Measurements from ENCODE around the gene CIAO3.
"Not testable (repeated sequence)": the region's sequence is repeated elsewhere in the genome, so short reads cannot be mapped to it uniquely, and the experiment has no call there.

CIAO3 gene

DNA sequence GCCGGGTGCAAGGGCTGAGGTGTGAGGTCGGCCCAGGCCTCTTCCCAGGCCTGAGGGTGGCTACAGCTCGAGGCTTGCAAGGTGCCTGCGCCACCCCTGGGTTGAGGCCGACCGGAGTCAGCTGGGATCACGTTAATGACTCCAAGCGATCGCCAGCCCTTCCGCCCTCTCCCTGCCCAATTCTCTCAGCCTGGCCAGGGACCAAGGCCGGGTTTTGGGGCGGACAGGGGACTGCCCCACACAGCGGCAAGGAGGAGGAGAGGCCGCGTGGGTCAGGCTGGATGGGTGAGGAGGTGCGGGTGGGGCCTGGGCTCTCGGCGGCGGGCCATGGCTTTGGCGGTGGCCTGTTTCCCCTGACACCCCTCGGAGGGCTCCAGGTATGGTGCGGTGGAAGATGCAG is 47.4 kb downstream of the CIAO3 start:
- no peak for DNase-seq (ENCODE audit: low read depth in 2 of 2)

DNA sequence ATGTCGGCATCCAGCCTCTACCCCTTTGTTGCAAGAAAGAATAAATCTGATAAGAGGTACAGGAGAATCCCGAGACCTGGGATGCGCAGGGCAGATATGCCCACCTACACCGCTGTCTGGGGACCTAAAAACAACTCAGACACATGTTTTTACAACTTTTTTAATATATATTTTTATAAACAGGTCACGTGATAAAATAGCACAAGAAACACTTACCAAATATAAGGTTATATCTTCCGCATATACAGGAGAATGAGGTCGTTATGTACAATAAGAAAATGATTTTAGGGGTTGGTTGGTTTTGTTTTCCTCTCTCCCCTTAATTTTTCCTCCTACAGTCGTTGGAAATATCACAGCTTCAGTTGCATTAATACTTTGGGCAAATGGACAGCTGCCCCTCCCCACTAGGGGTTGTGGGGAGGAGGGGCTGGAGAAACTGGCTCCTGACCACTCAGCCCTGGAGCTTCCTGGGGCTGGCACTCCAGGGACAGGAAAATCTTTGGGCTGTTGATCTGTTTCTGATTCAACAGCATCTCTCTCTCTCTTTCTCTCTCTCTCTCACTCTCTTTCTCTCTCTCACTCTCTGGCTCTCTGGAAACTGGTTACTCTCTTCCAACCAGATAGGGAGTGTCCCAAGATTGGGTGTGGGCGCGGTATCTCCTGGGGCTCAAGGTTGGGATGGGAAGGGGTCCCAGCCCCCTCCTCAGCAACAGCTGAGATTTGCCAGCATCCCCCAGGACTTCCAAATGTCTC is 48.3 kb downstream of the CIAO3 start:
- no peak for DNase-seq (ENCODE audit: low read depth in 2 of 2)

DNA sequence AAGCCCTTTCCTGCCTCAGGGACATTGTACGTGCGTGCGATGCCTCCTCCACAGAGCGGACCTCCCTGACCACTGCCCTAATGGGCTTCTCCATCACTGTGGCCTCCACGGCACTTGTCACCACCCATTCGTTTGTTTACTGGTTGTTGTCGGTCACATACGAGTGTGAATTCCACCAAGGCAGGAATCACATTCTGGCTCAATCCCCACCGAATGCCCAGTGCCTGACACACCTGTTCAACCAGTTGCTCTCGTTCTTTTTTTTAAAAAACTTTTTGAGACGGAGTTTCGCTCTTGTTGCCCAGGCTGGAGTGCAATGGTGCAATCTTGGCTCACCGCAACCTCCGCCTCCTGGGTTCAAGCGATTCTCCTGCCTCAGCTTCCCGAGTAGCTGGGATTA is 49.6 kb downstream of the CIAO3 start:
- not testable (repeated sequence) for DNase-seq (ENCODE audit: low read depth in 2 of 2)

DNA sequence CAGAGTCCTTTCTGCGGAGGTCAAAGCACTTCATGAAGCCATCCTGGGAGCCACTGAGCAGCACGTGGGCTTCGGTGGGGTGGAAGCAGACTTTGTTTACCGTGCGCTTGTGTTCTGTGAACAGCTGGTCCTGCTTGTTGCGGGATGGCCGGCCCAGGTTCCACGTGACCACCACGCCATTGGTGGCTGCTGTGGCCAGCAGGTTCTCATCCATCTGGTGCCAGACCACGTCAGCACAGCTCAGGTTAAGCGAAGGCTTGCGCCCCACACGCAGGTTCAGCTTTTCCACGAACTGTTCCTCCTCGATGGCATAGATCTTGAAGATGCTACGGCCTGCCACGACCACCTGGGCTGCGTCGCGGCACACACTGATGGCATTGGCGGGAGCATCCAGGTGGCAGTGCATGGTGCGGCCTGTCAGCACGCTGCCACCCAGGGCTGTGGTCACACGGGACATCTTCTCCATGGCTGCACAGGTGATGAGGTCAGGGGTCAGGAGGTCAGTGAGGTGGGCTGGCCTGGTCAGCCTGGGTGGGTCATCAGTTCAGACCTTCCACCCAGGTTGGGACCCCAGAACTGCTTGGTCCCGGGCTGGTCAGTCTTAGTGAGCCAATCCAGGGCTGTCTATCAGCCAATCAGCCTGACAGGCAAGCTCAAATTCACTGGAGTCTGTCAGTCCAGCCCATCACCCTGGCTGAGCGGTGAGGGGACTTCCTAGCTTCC is 51.5 kb downstream of the CIAO3 start:
- DNase-seq (ENCODE audit: low read depth in 2 of 2) = no peak

DNA sequence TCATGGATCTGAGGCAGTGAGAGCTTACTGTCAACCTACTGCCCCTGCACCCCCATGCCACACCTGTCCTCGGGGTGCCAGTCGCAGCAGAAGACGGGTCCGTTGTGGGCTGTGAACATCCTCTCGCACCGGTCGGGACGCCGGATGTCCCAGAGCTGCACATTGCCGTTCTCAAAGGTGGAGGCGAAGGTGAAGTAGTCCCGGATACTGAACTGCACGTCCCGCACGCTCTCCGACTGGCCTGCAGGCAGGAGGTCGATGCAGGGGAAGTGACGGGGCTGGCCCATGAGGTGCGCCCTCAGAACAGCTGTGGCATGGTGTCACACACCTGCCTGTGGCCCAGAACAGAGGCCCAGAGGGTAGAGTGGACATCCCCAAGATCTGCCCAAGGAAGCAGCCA is 53.3 kb downstream of the CIAO3 start:
- DNase-seq (ENCODE audit: low read depth in 2 of 2) = no peak

DNA sequence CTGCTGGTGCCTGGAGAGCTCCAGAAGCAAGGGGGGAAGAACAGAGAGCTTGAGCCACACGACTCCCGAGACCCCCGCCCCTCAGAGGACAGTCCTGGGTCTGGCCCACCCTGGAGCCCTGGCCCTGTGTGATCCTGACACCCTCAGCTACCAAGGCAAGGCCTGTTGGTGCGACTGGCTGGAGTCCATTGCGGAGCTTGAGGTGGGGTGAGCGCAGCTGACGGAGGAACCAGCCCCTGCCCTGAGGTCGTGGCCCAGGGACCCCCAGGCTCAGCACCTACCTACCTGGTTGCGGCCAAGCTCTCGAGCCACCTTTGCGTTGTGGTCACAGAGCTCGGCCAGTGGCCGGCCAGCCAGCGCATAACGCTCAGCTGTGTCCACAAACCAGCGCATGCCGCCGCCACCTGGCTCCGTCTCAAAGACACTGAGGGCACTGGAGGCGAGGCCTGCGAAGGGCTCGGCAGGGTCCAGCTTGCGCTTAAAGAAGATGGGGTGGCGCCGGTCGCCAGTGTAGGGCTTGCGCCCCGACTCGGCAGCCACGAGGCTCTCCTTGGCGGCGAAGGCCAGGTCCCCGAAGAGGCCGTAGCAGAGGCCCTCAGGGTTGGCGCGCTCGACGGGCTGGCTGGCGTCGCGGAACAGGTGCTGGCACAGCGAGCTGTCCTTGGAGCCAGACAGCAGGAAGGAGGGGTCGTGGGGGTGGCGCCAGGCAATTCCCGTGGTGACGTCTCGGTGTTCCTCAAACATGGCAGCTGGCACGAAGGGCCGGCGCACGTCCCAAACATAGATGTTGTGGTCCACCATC is 54.1 kb downstream of the CIAO3 start:
- no peak for DNase-seq (ENCODE audit: low read depth in 2 of 2)

DNA sequence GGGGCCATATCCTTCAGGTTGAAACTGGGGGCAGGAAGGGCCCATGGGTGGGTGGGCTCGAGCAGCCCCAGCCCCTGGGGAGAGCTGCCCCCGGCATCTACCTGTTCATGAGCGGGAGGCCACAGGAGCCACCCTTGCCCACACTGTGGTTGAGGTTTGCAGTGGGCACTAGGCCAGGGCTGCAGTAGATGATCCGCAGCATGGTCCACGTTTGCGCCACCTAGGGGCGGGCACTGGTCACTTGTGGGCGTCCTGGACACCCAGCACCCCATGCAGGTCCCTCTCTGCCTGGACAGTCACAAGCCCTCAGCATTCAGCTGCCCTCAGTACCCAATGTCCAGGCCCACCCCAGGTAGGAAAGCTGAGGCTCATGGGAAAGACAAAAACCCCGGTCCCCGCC is 54.8 kb downstream of the CIAO3 start:
- DNase-seq (ENCODE audit: low read depth in 2 of 2) = no peak

DNA sequence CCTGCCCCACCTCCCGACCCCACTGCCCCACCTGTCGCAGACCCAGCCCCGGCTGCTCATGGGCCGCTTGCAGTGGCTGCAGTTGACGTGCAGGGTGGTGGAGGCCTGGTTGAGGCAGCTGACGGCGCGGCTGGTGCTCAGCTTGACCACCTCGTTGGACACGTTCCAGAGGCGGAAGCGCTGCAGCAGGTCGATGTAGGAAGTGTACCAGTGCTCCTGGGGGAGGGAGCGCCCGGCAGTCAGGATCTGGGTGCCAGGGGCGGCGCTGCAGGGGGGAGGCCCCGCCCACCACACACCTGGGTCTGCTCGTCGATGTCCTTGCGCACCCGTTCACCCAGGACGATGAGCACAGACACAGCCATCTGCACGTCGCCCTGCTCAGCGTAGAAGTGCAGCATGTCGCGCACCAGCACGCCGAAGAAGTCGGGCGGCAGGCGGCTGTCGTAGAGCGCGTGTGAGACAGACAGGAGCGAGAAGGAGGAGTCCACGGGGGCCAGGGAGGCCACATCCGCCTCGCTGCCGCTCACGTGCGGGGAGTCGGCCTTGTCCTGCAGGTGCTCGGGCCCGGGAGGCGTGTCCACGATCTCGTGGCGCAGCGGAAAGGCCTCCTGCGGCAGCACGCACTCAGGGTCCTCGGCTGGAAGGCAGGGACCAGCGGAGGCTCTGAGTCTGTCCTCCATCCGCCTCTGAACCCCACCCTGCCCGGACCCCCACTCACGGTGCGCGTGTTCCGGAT is 55.7 kb downstream of the CIAO3 start:
- no peak for DNase-seq (ENCODE audit: low read depth in 2 of 2)

DNA sequence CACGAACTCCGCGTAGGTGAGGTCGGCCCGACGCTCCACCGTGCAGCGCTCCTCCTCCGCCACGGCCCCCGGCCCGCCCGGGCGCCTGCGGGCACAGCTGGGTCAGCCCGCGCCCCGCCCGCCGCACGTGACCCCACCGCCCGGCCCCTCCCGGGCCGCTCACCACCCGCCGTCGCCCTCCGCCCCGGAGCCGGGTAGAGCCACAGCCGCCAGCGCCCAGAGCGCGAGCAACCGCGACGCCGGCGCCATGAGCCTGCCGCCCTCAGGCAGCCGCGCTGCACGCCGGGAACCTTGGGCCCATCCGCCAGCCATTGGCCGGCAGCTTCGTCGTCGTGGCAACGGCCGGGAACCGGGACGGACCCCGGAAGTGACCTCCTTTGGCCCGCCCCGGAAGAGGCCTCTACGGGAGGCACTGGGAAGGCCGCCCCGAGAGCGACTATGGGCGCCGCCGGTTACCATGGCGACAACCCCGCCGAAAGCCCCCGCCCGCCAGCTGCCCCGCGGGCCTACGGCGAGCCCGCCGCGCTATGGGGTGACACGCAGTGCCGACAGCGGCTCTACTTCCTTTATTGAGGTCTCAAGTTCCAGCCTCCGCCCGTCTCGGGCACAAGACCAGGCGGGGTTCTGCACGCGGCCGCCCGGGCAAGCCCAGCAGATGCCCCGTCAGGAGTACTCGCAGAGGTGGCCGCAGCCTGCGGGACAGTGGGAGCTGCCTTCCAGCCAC is 56.6 kb downstream of the CIAO3 start, which contains the start of gene JMJD8:
Gene JMJD8, minus strand, starts transcription at position 264 of the 724 bp plus-strand sequence. Its CDS starts 15 bp downstream, at position 249.
- DNase-seq (ENCODE audit: low read depth in 2 of 2) = peak; percentile 84 to 85

DNA sequence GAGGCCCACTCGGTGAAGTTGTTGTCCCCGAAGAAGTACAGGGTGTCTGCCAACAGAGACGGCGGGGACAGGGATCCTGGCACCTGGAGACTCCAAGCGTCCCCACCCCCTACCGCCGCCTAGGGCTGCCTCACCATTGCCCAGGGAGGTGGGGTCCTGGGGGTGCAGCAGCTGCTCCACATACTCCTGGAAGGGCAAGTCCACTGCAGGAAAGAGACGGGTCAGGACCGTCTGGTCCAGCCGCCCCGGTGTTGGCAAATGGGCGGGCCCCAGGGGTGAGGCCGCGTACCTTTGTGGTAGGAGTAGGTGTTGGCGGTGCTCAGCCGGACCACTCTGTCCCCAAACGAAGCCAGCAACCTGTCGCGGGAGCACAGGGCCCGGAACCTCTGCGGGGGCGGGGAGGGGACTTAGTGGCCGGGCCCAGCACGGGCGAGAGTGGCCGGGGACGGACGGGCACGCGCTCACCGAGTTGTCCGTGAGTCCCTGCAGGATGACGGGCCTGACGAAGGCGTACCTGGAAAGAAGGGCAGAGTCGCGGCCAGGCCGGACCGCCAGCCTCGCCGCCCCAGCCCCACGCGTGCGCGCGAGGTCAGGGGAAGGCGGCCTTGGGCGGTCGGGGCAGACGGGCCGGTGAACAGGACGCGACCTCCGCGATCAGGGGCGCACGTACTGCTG is 57.3 kb downstream of the CIAO3 start:
- no peak for DNase-seq (ENCODE audit: low read depth in 2 of 2)

DNA sequence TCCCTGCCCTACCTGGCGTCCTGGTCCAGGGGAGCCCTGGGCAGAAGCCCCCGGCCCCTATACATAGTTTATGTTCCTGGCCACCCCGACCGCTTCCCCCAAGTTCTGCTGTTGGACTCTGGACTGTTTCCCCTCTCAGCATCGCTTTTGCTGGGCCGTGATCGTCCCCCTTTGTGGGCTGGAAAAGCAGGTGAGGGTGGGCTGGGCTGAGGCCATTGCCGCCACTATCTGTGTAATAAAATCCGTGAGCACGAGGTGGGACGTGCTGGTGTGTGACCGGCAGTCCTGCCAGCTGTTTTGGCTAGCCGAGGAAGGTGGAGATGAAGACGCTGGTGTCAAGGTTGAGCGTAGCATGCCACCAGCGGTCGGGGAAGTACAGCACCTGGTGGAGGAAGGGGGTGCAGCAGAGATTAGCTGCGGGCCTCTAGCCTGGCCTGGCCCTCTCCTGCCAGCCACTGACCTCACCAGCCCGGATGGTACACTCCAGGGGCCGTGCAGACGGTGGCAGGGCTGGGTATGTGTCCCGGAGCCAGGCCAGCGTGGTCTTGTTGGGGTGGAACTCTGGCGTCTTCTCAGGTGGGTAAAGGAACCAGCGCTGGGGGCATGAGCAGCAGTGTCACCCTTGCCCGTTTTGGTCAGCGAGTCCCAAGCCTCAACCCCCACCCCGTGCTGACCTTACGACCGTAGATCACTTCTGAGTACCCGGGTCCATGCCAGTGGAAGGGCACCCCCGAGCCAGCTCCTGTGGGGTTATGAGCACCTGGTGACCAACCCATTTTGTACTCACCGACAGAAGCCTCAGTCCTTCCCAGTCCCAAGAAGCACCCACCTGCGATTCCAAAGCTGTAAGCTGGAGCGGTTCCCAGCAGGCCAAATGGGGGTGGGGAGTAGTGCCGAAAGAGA is 58.1 kb downstream of the CIAO3 start:
- DNase-seq (ENCODE audit: low read depth in 2 of 2) = no peak

DNA sequence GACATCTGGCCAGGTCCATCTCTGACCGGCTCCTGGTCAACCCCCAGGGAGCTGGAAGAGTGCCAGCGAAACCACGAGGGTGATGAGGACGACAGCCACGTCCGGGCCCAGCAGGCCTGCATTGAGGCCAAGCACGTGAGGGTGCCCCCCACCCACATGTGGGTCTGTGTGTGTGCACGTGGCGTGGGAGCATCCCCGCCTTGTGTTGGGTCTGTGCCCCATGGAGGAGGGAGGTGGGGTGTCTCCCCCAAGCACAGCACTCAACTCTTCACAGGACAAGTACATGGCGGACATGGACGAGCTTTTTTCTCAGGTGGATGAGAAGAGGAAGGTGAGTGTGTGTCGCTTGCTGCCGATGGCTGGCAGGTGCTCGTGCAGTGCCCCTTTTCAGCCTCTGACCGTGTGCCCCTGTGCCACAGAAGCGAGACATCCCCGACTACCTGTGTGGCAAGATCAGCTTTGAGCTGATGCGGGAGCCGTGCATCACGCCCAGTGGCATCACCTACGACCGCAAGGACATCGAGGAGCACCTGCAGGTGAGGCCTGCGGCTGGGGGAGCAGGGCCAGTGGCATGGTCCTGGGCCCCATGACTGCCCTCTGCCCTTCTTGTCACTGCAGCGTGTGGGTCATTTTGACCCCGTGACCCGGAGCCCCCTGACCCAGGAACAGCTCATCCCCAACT is 58.9 kb downstream of the CIAO3 start:
- DNase-seq (ENCODE audit: low read depth in 2 of 2) = no peak

DNA sequence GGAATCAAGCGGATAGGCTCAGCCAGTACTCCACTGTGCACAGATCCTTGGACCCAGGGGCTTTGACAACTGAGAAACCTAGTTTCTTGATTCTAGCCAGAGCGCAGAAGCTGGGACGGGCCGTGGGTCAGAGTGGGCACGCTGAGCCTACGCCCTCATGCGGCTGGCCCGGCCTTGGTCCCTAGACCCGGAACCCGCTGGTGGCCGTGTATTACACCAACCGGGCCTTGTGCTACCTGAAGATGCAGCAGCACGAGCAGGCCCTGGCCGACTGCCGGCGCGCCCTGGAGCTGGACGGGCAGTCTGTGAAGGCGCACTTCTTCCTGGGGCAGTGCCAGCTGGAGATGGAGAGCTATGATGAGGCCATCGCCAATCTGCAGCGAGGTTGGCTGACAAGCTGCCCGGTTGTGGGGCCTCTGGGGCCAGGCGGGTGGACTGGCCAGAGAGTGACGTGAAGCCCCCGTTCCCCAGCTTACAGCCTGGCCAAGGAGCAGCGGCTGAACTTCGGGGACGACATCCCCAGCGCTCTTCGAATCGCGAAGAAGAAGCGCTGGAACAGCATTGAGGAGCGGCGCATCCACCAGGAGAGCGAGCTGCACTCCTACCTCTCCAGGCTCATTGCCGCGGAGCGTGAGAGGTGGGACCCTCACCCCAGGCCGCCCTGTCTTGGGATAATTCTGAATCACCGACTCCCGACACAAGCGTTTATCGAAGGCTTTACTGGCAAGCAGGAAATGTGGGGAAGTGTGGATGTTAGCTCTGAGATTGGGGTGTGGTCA is 59.6 kb downstream of the CIAO3 start:
- DNase-seq (ENCODE audit: low read depth in 2 of 2) = no peak

DNA sequence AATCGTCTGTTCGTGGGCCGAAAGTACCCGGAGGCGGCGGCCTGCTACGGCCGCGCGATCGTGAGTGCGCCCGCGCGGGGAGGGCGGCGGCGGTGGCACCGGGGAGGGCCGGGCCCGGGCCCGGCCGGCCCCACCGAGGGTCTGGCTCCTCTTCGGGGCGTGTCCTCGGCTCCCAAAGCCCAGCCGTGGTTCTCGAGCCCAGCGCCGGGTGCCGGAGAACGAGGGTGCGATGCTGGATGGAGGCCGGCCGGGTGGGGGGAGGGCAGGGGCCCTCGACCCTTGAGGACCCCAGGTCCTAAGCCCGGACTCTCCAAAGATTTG is 60.2 kb downstream of the CIAO3 start:
- DNase-seq (ENCODE audit: low read depth in 2 of 2) = no peak

DNA sequence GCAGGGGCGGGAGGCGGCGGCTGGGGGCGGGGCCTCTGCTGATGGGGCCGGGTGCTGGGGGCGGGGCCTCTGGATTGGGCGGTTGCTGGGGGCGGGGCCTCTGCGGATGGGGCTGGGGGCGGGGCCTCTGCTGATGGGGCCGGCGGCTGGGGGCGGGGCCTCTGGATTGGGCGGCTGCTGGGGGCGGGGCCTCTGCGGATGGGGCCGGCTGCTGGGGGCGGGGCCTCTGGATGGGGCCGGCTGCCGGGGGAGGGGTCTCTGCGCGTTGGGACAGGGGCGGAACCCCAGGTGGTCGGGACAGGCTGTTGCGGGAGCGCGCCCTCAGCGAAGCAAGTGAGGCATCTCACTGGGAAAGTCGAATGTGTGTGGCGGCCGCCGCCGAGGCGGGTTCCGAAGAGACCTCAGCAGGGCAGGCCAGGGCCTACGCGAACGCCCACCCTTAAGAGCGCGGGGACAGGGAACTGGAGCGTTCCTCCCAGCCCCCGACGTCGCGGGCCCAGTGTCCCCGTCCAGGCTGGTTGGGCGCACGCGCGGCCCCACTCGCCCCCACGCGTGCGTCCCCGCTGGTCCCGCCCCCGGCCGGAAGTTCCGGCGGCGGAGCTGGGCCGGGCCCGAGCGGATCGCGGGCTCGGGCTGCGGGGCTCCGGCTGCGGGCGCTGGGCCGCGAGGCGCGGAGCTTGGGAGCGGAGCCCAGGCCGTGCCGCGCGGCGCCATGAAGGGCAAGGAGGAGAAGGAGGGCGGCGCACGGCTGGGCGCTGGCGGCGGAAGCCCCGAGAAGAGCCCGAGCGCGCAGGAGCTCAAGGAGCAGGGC is 60.8 kb downstream of the CIAO3 start, which contains the start of gene STUB1:
Gene STUB1, plus strand, starts transcription at position 597 of the 811 bp plus-strand sequence. Its CDS starts 116 bp downstream, at position 713.
- DNase-seq (ENCODE audit: low read depth in 2 of 2) = peak; percentile 55 to 56

Data from fibroblast of skin of left biceps (primary cell).